ENCODE data around the gene ZNF598. TPM values are rescaled to one million over a fixed set of nuclear protein-coding genes. Genes with fewer than 3 reads are reported as not detected.

ZNF598 gene
- total RNA-seq, 2 donors from 2014 or later, result 45.4 to 64.3 TPM

DNA sequence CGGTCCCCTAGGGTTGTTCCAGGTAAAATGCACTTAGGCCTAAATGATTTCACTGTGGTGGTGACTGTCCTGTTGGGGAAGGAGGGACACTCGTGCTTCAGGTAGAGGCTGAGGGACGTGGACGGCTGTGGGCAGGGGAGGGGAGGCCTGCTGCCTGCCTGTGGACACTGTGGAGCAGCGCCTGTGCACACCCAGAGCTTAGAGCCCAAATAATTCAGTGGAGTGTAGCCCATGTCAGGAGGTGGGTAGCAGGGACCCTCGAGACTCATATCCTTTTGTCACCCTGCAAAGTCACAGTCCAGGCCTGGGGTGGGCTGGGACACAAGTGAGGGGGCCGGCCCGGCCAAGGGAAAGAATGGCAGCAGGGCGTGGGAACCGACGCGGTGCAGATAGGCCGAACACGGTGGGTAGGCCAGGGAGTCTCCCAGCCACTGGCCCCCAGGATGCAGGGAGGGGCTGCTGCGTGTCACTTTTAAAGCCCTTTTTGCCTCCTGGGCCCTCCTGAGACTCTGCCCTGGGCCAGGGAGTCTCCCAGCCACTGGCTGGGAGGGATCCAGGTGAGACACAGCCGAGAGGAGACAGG is 16.3 kb upstream of the ZNF598 start:
- Histone ChIP-seq H3K9me3 (no peaks in the 10 kb centered on the region), H3K4me3 (peak overlapping the region; percentile 19), H3K4me1 (peaks cover 3% of the 10 kb centered on the region), H3K27ac (peak overlapping the region; percentile 53), H3K27me3 (peaks cover 5% of the 10 kb centered on the region), H3K36me3 (no peaks in the 10 kb centered on the region), H3K9ac (ENCODE audit: low read depth in 2 of 2, low read length in 2 of 2) (peak overlapping the region; percentile 55 to 66)
- intact Hi-C loops (cut with DNase I), result loop anchor here (10.0 kb wide), 1 partner anchor 59 kb away; no protein-coding TSS in a partner anchor
- DNase-seq, result no peak
- TF ChIP-seq, protein P1, sequence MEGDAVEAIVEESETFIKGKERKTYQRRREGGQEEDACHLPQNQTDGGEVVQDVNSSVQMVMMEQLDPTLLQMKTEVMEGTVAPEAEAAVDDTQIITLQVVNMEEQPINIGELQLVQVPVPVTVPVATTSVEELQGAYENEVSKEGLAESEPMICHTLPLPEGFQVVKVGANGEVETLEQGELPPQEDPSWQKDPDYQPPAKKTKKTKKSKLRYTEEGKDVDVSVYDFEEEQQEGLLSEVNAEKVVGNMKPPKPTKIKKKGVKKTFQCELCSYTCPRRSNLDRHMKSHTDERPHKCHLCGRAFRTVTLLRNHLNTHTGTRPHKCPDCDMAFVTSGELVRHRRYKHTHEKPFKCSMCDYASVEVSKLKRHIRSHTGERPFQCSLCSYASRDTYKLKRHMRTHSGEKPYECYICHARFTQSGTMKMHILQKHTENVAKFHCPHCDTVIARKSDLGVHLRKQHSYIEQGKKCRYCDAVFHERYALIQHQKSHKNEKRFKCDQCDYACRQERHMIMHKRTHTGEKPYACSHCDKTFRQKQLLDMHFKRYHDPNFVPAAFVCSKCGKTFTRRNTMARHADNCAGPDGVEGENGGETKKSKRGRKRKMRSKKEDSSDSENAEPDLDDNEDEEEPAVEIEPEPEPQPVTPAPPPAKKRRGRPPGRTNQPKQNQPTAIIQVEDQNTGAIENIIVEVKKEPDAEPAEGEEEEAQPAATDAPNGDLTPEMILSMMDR (IDR thresholded peaks at IDR 0.05), result no peak

DNA sequence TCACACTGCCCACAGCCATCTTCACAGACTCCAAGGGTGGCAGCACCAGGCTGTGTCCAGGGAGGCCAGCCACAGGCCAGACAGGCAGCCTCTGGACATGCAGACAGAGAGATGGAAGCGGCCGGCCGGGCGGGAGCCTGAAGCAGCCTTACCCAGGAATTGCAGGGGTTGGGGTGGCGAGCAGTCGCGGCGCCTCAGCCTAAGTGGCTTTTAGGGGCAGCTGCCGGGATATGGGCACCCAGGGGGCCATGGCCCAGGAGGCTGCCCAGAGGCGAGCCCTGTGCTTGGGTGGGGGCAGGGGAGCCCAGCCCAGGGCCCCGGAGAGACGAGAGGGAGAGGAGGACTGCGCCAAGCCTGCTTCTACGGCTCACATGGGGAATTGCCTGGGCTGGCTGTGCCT is 15.6 kb upstream of the ZNF598 start:
- Histone ChIP-seq H3K27me3 (peaks cover 12% of the 10 kb centered on the region), H3K9me3 (no peaks in the 10 kb centered on the region), H3K4me1 (peaks cover 9% of the 10 kb centered on the region), H3K9ac (ENCODE audit: low read depth in 2 of 2, low read length in 2 of 2) (no peak overlapping the region), H3K4me3 (no peak overlapping the region), H3K36me3 (no peaks in the 10 kb centered on the region), H3K27ac (no peak overlapping the region)
- TF ChIP-seq, protein P1 (IDR thresholded peaks at IDR 0.05), result no peak
- intact Hi-C loops (cut with DNase I), result loop anchor here (10.0 kb wide), 1 partner anchor 60 kb away; no protein-coding TSS in a partner anchor
- no peak for DNase-seq

DNA sequence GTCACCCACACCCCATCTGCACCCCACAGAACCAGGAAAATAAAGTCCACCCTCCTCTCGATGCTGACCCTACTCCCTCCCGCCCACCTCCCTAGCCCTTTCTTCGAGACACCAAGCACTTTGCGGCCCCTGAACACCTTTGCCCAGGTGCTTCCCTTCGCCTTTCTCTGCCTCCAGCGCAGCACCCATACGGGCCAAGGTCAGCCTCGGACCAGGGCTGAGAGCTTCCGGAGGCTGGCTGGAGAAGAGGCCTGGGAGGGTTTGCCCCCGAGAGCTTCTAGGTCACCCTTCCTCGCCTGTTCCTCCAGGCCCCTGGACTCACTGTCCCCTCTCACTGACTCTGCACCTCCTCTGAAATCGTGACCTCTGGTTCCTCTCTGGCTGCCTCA is 14.4 kb upstream of the ZNF598 start:
- intact Hi-C loops (cut with DNase I), result loop anchor here (5.0 to 10.0 kb wide), 2 partner anchors 61 to 118 kb away; no protein-coding TSS in a partner anchor
- Histone ChIP-seq H3K36me3 (no peaks in the 10 kb centered on the region), H3K9ac (ENCODE audit: low read depth in 2 of 2, low read length in 2 of 2) (peak overlapping the region; percentile 37 to 65), H3K4me3 (no peak overlapping the region), H3K4me1 (peaks cover 12% of the 10 kb centered on the region), H3K27me3 (peaks cover 24% of the 10 kb centered on the region), H3K9me3 (no peaks in the 10 kb centered on the region), H3K27ac (no peak overlapping the region)
- no peak for DNase-seq
- TF ChIP-seq, protein P1 (IDR thresholded peaks at IDR 0.05), result no peak

DNA sequence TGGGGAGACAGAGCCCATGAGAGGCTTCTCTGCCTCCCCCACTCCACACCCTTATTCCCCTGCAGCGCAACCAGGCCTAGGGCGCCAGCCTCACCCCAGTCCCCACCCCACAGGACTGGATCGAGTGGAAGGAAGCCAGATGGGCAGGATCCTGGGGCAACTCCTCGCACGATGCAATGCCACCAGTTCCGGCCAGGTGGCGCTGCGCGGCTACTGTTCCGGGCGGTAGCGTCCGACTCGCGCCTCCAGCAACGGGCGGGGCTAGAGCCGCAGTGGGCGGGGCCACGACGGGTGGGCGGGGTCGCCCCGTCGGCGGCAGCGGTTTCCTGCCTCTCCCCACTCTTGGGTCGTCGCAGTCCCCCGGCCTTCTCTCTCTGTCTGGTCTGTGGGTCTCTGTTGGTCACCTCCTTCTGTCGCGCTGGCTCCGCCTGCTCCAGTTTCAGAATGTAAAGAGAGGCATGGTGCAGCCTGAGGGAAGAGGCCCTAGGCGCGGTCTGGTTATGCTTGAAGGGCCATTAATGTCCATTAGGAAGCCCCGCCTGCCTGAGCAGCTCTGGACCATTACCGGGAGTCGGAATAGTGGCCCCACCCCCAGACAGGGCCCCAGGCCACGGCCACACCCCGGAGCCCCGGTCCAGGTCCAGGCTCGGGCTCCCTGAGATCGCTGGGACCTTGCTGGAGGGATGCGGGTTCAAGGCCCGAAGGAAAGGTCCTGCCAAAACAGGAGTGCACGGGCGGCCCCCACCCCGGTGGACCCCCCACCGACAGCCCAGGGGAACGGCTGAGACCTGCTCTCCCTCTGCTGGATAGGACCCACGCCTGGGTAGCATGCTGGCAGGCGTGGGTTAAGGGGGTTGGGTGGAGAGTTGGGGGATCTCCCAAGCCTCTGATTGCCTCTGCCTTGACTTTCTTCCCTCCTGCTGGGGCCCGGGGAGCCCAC is 13.7 kb upstream of the ZNF598 start:
- Histone ChIP-seq H3K27ac (peak overlapping the region; percentile 57), H3K9ac (ENCODE audit: low read depth in 2 of 2, low read length in 2 of 2) (peak overlapping the region; percentile 50 to 68), H3K27me3 (peaks cover 24% of the 10 kb centered on the region), H3K4me1 (peaks cover 12% of the 10 kb centered on the region), H3K4me3 (peak overlapping the region; percentile 27), H3K36me3 (no peaks in the 10 kb centered on the region), H3K9me3 (no peaks in the 10 kb centered on the region)
- TF ChIP-seq, protein P1 (IDR thresholded peaks at IDR 0.05), result peak; percentile 80
- intact Hi-C loops (cut with DNase I), result loop anchor here (5.0 to 10.0 kb wide), 2 partner anchors 61 to 119 kb away; no protein-coding TSS in a partner anchor
- peak; percentile 98 for DNase-seq

DNA sequence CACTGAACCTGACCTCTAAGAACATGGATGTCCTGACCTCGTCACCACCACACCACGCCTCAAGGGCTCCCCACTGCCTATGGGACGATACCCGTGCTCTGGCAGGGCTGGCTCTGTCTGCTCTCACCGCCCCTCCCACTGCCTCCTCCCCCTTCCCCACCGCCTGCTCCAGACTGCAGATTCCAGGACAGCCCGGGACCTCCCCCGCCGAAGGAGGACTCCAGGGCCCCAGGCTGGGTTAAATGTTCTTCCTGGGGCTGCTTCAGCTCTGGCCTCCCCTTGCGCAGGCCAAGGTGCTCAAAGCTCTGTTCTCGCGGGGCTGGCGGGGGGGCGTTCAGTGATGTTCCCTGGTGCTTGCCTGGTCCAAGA is 13.1 kb upstream of the ZNF598 start:
- Histone ChIP-seq H3K9ac (ENCODE audit: low read depth in 2 of 2, low read length in 2 of 2) (peak overlapping the region in 1 of 2 donors; percentile 68), H3K36me3 (no peaks in the 10 kb centered on the region), H3K27me3 (peaks cover 24% of the 10 kb centered on the region), H3K4me3 (peak overlapping the region; percentile 27), H3K27ac (no peak overlapping the region), H3K4me1 (peaks cover 12% of the 10 kb centered on the region), H3K9me3 (no peaks in the 10 kb centered on the region)
- TF ChIP-seq, protein P1 (IDR thresholded peaks at IDR 0.05), result no peak
- no peak for DNase-seq
- intact Hi-C loops (cut with DNase I), result loop anchor here (5.0 to 10.0 kb wide), 2 partner anchors 62 to 120 kb away; no protein-coding TSS in a partner anchor
